GM19035 (cell line): Measurements from ENCODE around the gene DNAH8.

ENCODE experiments used
- ATAC-seq: cut with Tn5 transposase; IDR thresholded peaks from one replicate; pipeline ENCODE4 v1.9.1; 2021; ENCODE audit not compliant: unreplicated experiment

The DNAH8 gene

GRCh38 chr6:39047434-39048327 is 332.6 kb downstream of the DNAH8 start:
- ATAC-seq: no peak

GRCh38 chr6:39048481-39049399 is 333.6 kb downstream of the DNAH8 start, which contains the start of gene GLP1R:
Gene GLP1R (plus strand): TSS chr6:39048781. CDS start chr6:39048841, 60 bp downstream.
- ATAC-seq: no peak

- ATAC-seq: no peak
Observed at GRCh38 chr6:39049575-39050283, 334.6 kb downstream of the DNAH8 start.

- no peak for ATAC-seq
Observed at GRCh38 chr6:39050453-39051112, 335.5 kb downstream of the DNAH8 start.

- no peak for ATAC-seq
Observed at GRCh38 chr6:39051399-39052122, 336.4 kb downstream of the DNAH8 start.

GRCh38 chr6:39053016-39053624 is 338.0 kb downstream of the DNAH8 start:
- no peak for ATAC-seq

- ATAC-seq: no peak
Observed at GRCh38 chr6:39053854-39054576, 338.9 kb downstream of the DNAH8 start.

GRCh38 chr6:39054577-39055142 is 339.5 kb downstream of the DNAH8 start:
- no peak for ATAC-seq

GRCh38 chr6:39055661-39056060 is 340.6 kb downstream of the DNAH8 start:
- no peak for ATAC-seq

GRCh38 chr6:39056191-39056590 is 341.1 kb downstream of the DNAH8 start:
- no peak for ATAC-seq

- ATAC-seq: no peak
Observed at GRCh38 chr6:39056681-39057080, 341.6 kb downstream of the DNAH8 start.

GRCh38 chr6:39057251-39058155 is 342.4 kb downstream of the DNAH8 start:
- ATAC-seq: no peak

GRCh38 chr6:39058471-39059147 is 343.5 kb downstream of the DNAH8 start:
- no peak for ATAC-seq

- ATAC-seq: no peak
Observed at GRCh38 chr6:39059496-39060310, 344.6 kb downstream of the DNAH8 start.

GRCh38 chr6:39060467-39061160 is 345.5 kb downstream of the DNAH8 start:
- ATAC-seq: no peak
